H9 (cell line): Measurements from ENCODE around the gene SLIT2. TPM values are rescaled to one million over a fixed set of nuclear protein-coding genes. Genes with fewer than 3 reads are reported as not detected.

Experiments
- DNase-seq: peaks from one replicate; pipeline ENCODE4 v3.0.0-alpha.2; 2017
- H2AFZ ChIP-seq: one replicate; pipeline ENCODE4 v1.6.1; 2013; ENCODE audit warnings: mild to moderate bottlenecking, low read length, control low read depth, moderate library complexity
- H2AK5ac ChIP-seq: 2 replicates; pipeline ENCODE4 v1.6.1; 2013; ENCODE audit warnings: low read length, control low read depth, mixed read lengths; ENCODE audit not compliant: insufficient read length
- H2BK120ac ChIP-seq: one replicate; pipeline ENCODE4 v1.6.1; 2013; ENCODE audit warnings: low read depth, mild to moderate bottlenecking, low read length, control low read depth, inconsistent platforms; ENCODE audit not compliant: poor library complexity, severe bottlenecking
- H2BK12ac ChIP-seq: 2 replicates; pipeline ENCODE4 v1.6.1; 2013; ENCODE audit warnings: low read length, control low read depth, mixed read lengths, low read depth; ENCODE audit not compliant: insufficient read length
- H2BK15ac ChIP-seq: 2 replicates; pipeline ENCODE4 v1.6.1; 2013; ENCODE audit warnings: low read depth, low read length, control low read depth
- H2BK20ac ChIP-seq: one replicate; pipeline ENCODE4 v1.6.1; 2013; ENCODE audit warnings: low read depth, mild to moderate bottlenecking, low read length, control low read depth, inconsistent platforms; ENCODE audit not compliant: poor library complexity, severe bottlenecking
- H2BK5ac ChIP-seq: 2 replicates; pipeline ENCODE4 v1.6.1; 2013; ENCODE audit warnings: low read length, control low read depth, mixed read lengths; ENCODE audit not compliant: insufficient read length
- H3K14ac ChIP-seq: 2 replicates; pipeline ENCODE4 v1.6.1; 2013; ENCODE audit warnings: low read length, control low read depth; ENCODE audit not compliant: insufficient read depth
- H3K18ac ChIP-seq: 2 replicates; pipeline ENCODE4 v1.6.1; 2013; ENCODE audit warnings: low read depth, mild to moderate bottlenecking, mixed read lengths, low read length, control low read depth; ENCODE audit not compliant: insufficient read length
- H3K23ac ChIP-seq: 2 replicates; pipeline ENCODE4 v1.6.1; 2013; ENCODE audit warnings: low read length, control low read depth, mixed read lengths, low read depth; ENCODE audit not compliant: insufficient read length
- H3K23me2 ChIP-seq: 2 replicates; pipeline ENCODE4 v1.6.1; 2013; ENCODE audit warnings: low read depth, mild to moderate bottlenecking, mixed read lengths, low read length, control low read depth; ENCODE audit not compliant: insufficient read length, poor library complexity, severe bottlenecking
- H3K27ac ChIP-seq: 2 replicates; pipeline ENCODE4 v1.5.1; 2013; ENCODE audit warnings: low read length, control low read depth, mixed read lengths, low read depth; ENCODE audit not compliant: insufficient read length
- H3K27me3 ChIP-seq: 2 replicates; pipeline ENCODE4 v1.6.1; 2013; ENCODE audit warnings: low read length, control low read depth, inconsistent platforms; ENCODE audit not compliant: insufficient read depth
- H3K4ac ChIP-seq: 2 replicates; pipeline ENCODE4 v1.6.1; 2013; ENCODE audit warnings: low read depth, mild to moderate bottlenecking, control low read depth, inconsistent platforms, low read length, moderate library complexity
- H3K4me1 ChIP-seq: 2 replicates; pipeline ENCODE4 v1.6.1; 2013; ENCODE audit warnings: low read length, control low read depth, inconsistent platforms; ENCODE audit not compliant: insufficient read depth
- H3K4me2 ChIP-seq: 2 replicates; pipeline ENCODE4 v1.6.1; 2013; ENCODE audit warnings: low read length, control low read depth, mixed read lengths; ENCODE audit not compliant: insufficient read length, insufficient read depth
- H3K56ac ChIP-seq: 2 replicates; pipeline ENCODE4 v1.6.1; 2013; ENCODE audit warnings: low read depth, mild to moderate bottlenecking, mixed read lengths, low read length, control low read depth; ENCODE audit not compliant: insufficient read length
- H3K79me1 ChIP-seq: 2 replicates; pipeline ENCODE4 v1.6.1; 2013; ENCODE audit warnings: low read depth, mild to moderate bottlenecking, moderate library complexity, low read length, control low read depth, inconsistent platforms; ENCODE audit not compliant: insufficient read depth, poor library complexity, severe bottlenecking
- H3K79me2 ChIP-seq: 2 replicates; pipeline ENCODE4 v1.6.1; 2013; ENCODE audit warnings: low read length, control low read depth, inconsistent platforms; ENCODE audit not compliant: insufficient read depth
- H3K9ac ChIP-seq: 2 replicates; pipeline ENCODE4 v1.6.1; 2013; ENCODE audit warnings: low read length, control low read depth, mixed read lengths; ENCODE audit not compliant: insufficient read length; ENCODE audit errors: extremely low read depth
- H3K9me3 ChIP-seq: one replicate; pipeline ENCODE4 v1.6.1; 2013; ENCODE audit warnings: low read depth, low read length, inconsistent platforms; ENCODE audit not compliant: control insufficient read depth
- H3T11ph ChIP-seq: one replicate; pipeline ENCODE4 v1.6.1; 2013; ENCODE audit warnings: mild to moderate bottlenecking, low read length, control low read depth, inconsistent platforms
- H4K20me1 ChIP-seq: one replicate; pipeline ENCODE4 v1.6.1; 2013; ENCODE audit not compliant: control insufficient read depth, insufficient read length, insufficient read depth
- H4K5ac ChIP-seq: 2 replicates; pipeline ENCODE4 v1.6.1; 2013; ENCODE audit warnings: low read depth, mild to moderate bottlenecking, mixed read lengths, low read length, control low read depth; ENCODE audit not compliant: insufficient read length
- H4K8ac ChIP-seq: replicated peaks from 2 replicates; pipeline ENCODE4 v1.6.1; 2013; ENCODE audit warnings: low read length, control low read depth, mixed read lengths, low read depth; ENCODE audit not compliant: insufficient read length
- H4K91ac ChIP-seq: 2 replicates; pipeline ENCODE4 v1.6.1; 2013; ENCODE audit warnings: low read depth, mild to moderate bottlenecking, moderate library complexity, mixed read lengths, low read length, control low read depth; ENCODE audit not compliant: insufficient read length
- H3K27ac Mint-ChIP-seq, 3 experiments: 2 replicates in 2 of 3; 3 replicates in 1 of 3; pipeline ENCODE4 v1.8.0; 2020 to 2021; ENCODE audit warnings: mixed read lengths in 3 of 3, mild to moderate bottlenecking in 1 of 3, moderate library complexity in 1 of 3
- H3K27me3 Mint-ChIP-seq: 2 replicates; pipeline ENCODE4 v1.8.0; 2021; ENCODE audit warnings: low read depth, mild to moderate bottlenecking, moderate library complexity, mixed read lengths
- H3K36me3 Mint-ChIP-seq, 3 experiments: 2 replicates in 2 of 3; 3 replicates in 1 of 3; pipeline ENCODE4 v1.8.0; 2020 to 2021; ENCODE audit warnings: low read depth in 3 of 3, mixed read lengths in 3 of 3; ENCODE audit not compliant: insufficient read depth in 1 of 3
- H3K4me1 Mint-ChIP-seq, 2 experiments: 2 replicates each; pipeline ENCODE4 v1.8.0; 2020; ENCODE audit warnings: mixed read lengths in 2 of 2
- H3K4me3 Mint-ChIP-seq, 2 experiments: 2 replicates in 1 of 2; 3 replicates in 1 of 2; pipeline ENCODE4 v1.8.0; 2020 to 2021; ENCODE audit warnings: mild to moderate bottlenecking in 2 of 2, mixed read lengths in 2 of 2, moderate library complexity in 1 of 2
- H3K9me3 Mint-ChIP-seq, 2 experiments: 2 replicates in 1 of 2; 3 replicates in 1 of 2; pipeline ENCODE4 v1.8.0; 2020; ENCODE audit warnings: mild to moderate bottlenecking in 2 of 2, mixed read lengths in 2 of 2, moderate library complexity in 1 of 2
- WGBS: extraction: QIAGEN DNeasy Blood & Tissue Kit; methylation state at CpG from one replicate; pipeline ENCODE4 v1.1.7; 2013; ENCODE audit warnings: missing lambda C conversion rate, low lambda C conversion rate, mixed read lengths; ENCODE audit not compliant: insufficient read length; ENCODE audit errors: extremely low coverage; 5-methylcytosine and 5-hydroxymethylcytosine counted together
- total RNA-seq: library from RNA; stranded (reverse); gene quantifications from 2 replicates; pipeline ENCODE4 v1.2.1, GENCODE V29; 2021
- TF ChIP-seq, protein P1 (sequence below): fragments of 200-600 bp; sonication (generic); conservative IDR thresholded peaks from 3 replicates; pipeline ENCODE4 v1.8.0; 2021; ENCODE audit warnings: antibody characterized with exemption, mild to moderate bottlenecking

The SLIT2 gene
- total RNA-seq, 1 experiment from 2014 or later, result 1.3 TPM

DNA sequence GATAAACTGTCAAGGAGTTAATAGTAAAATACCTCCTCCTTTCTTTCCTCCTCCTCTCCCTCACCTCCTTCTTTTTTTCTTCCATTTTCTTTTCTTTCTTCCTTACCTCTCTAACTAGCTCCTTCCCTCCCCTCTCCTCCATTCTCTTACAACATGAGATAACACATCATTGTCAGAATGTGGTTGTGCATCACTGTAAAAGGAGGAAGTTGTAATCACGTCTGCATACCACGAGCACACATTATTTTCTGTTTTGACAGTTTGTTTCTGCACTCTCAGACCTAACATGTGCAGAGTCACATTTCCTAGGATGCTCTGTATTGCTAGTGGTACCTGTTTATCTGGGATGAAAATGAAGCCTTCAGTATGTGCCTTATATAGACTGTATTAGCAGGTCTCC, 9.1 kb downstream of the SLIT2 start:
- Histone ChIP-seq H3K79me1 (no peaks in the 10 kb centered on the region), H2BK12ac (no peak overlapping the region), H2BK15ac (no peak overlapping the region), H3K4ac (no peak overlapping the region), H2BK120ac (no peak overlapping the region), H3K56ac (no peak overlapping the region), H3K23me2 (no peaks in the 10 kb centered on the region), H3K23ac (no peak overlapping the region), H4K5ac (no peak overlapping the region), H3K4me2 (no peak overlapping the region), H4K8ac (no peak overlapping the region), H4K91ac (no peak overlapping the region), H3K27me3 (peaks cover 2% of the 10 kb centered on the region; the same call in 1 of the 2 replicates), H3K18ac (no peak overlapping the region), H3K79me2 (no peaks in the 10 kb centered on the region), H3K14ac (no peak overlapping the region), H3K9ac (no peak overlapping the region), H3T11ph (no peak overlapping the region), H3K4me1 (no peaks in the 10 kb centered on the region; the same call in 1 of the 2 replicates), H2BK20ac (no peak overlapping the region), H2BK5ac (no peak overlapping the region), H3K27ac (no peak overlapping the region), H4K20me1 (no peaks in the 10 kb centered on the region), H3K9me3 (no peaks in the 10 kb centered on the region), H2AK5ac (no peak overlapping the region), H2AFZ (no peak overlapping the region)
- WGBS, result no CpG with 5 or more reads among the region's 2 CpGs
- DNase-seq, result no peak
- H3K36me3 Mint-ChIP-seq, result no peaks in the 10 kb centered on the region
- no peaks in the 10 kb centered on the region; a peak in 1 of 5 replicates for H3K9me3 Mint-ChIP-seq
- H3K4me1 Mint-ChIP-seq, result peaks cover 13 to 18% of the 10 kb centered on the region in 2 experiments
- TF ChIP-seq, protein P1, sequence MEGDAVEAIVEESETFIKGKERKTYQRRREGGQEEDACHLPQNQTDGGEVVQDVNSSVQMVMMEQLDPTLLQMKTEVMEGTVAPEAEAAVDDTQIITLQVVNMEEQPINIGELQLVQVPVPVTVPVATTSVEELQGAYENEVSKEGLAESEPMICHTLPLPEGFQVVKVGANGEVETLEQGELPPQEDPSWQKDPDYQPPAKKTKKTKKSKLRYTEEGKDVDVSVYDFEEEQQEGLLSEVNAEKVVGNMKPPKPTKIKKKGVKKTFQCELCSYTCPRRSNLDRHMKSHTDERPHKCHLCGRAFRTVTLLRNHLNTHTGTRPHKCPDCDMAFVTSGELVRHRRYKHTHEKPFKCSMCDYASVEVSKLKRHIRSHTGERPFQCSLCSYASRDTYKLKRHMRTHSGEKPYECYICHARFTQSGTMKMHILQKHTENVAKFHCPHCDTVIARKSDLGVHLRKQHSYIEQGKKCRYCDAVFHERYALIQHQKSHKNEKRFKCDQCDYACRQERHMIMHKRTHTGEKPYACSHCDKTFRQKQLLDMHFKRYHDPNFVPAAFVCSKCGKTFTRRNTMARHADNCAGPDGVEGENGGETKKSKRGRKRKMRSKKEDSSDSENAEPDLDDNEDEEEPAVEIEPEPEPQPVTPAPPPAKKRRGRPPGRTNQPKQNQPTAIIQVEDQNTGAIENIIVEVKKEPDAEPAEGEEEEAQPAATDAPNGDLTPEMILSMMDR, result no peak
- H3K4me3 Mint-ChIP-seq, result no peak overlapping the region
- H3K27me3 Mint-ChIP-seq, result peaks cover 24% of the 10 kb centered on the region
- H3K27ac Mint-ChIP-seq, result no peak overlapping the region
